ENCODE data around the gene VKORC1L1.

- TF ChIP-seq NR3C1 (IDR thresholded peaks at IDR 0.05) (no peak), JUN (IDR thresholded peaks at IDR 0.05) (no peak), SMC3 (IDR thresholded peaks at IDR 0.05) (no peak), POLR2A (IDR thresholded peaks at IDR 0.05; ENCODE audit: low read length) (no peak), RCOR1 (IDR thresholded peaks at IDR 0.05; ENCODE audit: low read depth, low read length) (no peak), JUNB (IDR thresholded peaks at IDR 0.05) (no peak), EP300 (IDR thresholded peaks at IDR 0.05) (no peak)
Measured at GRCh38 chr7:65840446-65840845, 32.4 kb upstream of the VKORC1L1 start.
